Neural cell (in vitro differentiated cells): ENCODE measurements around the gene YY1.

Source experiments
- EP300 ChIP-seq: fragments of 450-650 bp; conservative IDR thresholded peaks from 2 replicates; pipeline ENCODE4 v1.6.1; 2014; ENCODE audit warnings: antibody characterized with exemption, mild to moderate bottlenecking, moderate library complexity; ENCODE audit not compliant: poor library complexity, severe bottlenecking
- EZH2 ChIP-seq: fragments of 200-600, 300-800 bp; shearing (Covaris generic), sonication (generic); IDR thresholded peaks from 2 replicates; pipeline ENCODE4 v1.6.1; 2014; ENCODE audit warnings: antibody characterized with exemption, low read length, borderline replicate concordance, mild to moderate bottlenecking; ENCODE audit not compliant: insufficient read depth, poor library complexity, severe bottlenecking
- REST ChIP-seq: IDR thresholded peaks from 2 replicates; pipeline ENCODE4 v1.6.1; 2012; ENCODE audit warnings: borderline replicate concordance
- TAF1 ChIP-seq: IDR thresholded peaks from 2 replicates; pipeline ENCODE4 v1.6.1; 2012; ENCODE audit warnings: low read depth
- TF ChIP-seq, protein P1 (sequence below): fragments of 450-650 bp; IDR thresholded peaks from 2 replicates; pipeline ENCODE4 v1.5.1; 2014; ENCODE audit warnings: antibody characterized with exemption, mild to moderate bottlenecking, moderate library complexity; ENCODE audit not compliant: poor library complexity, severe bottlenecking

GRCh38 chr14:100317389-100317788 is 78.4 kb downstream of the YY1 start:
- no peak for TF ChIP-seq EZH2
- TF ChIP-seq, protein P1, sequence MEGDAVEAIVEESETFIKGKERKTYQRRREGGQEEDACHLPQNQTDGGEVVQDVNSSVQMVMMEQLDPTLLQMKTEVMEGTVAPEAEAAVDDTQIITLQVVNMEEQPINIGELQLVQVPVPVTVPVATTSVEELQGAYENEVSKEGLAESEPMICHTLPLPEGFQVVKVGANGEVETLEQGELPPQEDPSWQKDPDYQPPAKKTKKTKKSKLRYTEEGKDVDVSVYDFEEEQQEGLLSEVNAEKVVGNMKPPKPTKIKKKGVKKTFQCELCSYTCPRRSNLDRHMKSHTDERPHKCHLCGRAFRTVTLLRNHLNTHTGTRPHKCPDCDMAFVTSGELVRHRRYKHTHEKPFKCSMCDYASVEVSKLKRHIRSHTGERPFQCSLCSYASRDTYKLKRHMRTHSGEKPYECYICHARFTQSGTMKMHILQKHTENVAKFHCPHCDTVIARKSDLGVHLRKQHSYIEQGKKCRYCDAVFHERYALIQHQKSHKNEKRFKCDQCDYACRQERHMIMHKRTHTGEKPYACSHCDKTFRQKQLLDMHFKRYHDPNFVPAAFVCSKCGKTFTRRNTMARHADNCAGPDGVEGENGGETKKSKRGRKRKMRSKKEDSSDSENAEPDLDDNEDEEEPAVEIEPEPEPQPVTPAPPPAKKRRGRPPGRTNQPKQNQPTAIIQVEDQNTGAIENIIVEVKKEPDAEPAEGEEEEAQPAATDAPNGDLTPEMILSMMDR = no peak
- TF ChIP-seq TAF1 = no peak
- TF ChIP-seq REST = no peak
- TF ChIP-seq EP300 = no peak
